Adipocyte (in vitro differentiated cells): ENCODE results near the gene UBE2K.
"Not testable (repeated sequence)": the region's sequence is repeated elsewhere in the genome, so short reads cannot be mapped to it uniquely, and the experiment has no call there.

Experiments
- DNase-seq: peaks from one replicate; pipeline ENCODE4 v3.0.0-alpha.2; 2015; ENCODE audit warnings: low read depth
- H3K27me3 ChIP-seq: replicated peaks from 2 replicates; pipeline ENCODE4 v1.7.0; 2013; ENCODE audit warnings: mild to moderate bottlenecking, low read length, moderate library complexity; ENCODE audit not compliant: control insufficient read depth, insufficient read depth
- H3K36me3 ChIP-seq: 2 replicates; pipeline ENCODE4 v1.7.0; 2013; ENCODE audit warnings: low read length, mild to moderate bottlenecking, moderate library complexity; ENCODE audit not compliant: control insufficient read depth, insufficient read depth, severe bottlenecking
- H3K4me1 ChIP-seq: 2 replicates; pipeline ENCODE4 v1.7.0; 2013; ENCODE audit warnings: mild to moderate bottlenecking, low read length, moderate library complexity; ENCODE audit not compliant: control insufficient read depth, insufficient read depth
- H3K4me3 ChIP-seq: 2 replicates; pipeline ENCODE4 v1.7.0; 2013; ENCODE audit warnings: mild to moderate bottlenecking, low read length, moderate library complexity
- H3K9ac ChIP-seq: 2 replicates; pipeline ENCODE4 v1.7.0; 2013; ENCODE audit warnings: mild to moderate bottlenecking, low read length, moderate library complexity
- H3K9me3 ChIP-seq: 2 replicates; pipeline ENCODE4 v1.7.0; 2013; ENCODE audit warnings: mild to moderate bottlenecking, low read length, moderate library complexity; ENCODE audit not compliant: control insufficient read depth

The UBE2K gene

GRCh38 chr4:39698424-39699009 lies 581 bp downstream of the UBE2K start:
- Histone ChIP-seq H3K27me3 (no peaks in the 10 kb centered on the region), H3K9ac (peak overlapping the region; percentile 100), H3K36me3 (peaks cover 12% of the 10 kb centered on the region), H3K4me3 (peak overlapping the region; percentile 99), H3K9me3 (no peaks in the 10 kb centered on the region), H3K4me1 (peaks cover 33% of the 10 kb centered on the region)
- DNase-seq, result peak; percentile 76

GRCh38 chr4:39699687-39700409 lies 1.9 kb downstream of the UBE2K start:
- DNase-seq, result peak; percentile 43
- Histone ChIP-seq H3K4me1 (peaks cover 33% of the 10 kb centered on the region), H3K9me3 (no peaks in the 10 kb centered on the region), H3K36me3 (peaks cover 18% of the 10 kb centered on the region), H3K4me3 (peak overlapping the region; percentile 99), H3K27me3 (no peaks in the 10 kb centered on the region), H3K9ac (peak overlapping the region; percentile 100)

GRCh38 chr4:39700554-39700953 lies 2.6 kb downstream of the UBE2K start:
- Histone ChIP-seq H3K9ac (peak overlapping the region; percentile 100), H3K4me3 (peak overlapping the region; percentile 99), H3K36me3 (peaks cover 18% of the 10 kb centered on the region), H3K27me3 (no peaks in the 10 kb centered on the region), H3K9me3 (no peaks in the 10 kb centered on the region), H3K4me1 (peaks cover 33% of the 10 kb centered on the region)
- DNase-seq, result no peak

- H3K27me3 ChIP-seq, result no peaks in the 10 kb centered on the region
- H3K4me1 ChIP-seq, result peaks cover 36% of the 10 kb centered on the region
- no peaks in the 10 kb centered on the region for H3K9me3 ChIP-seq
- no peak overlapping the region for H3K4me3 ChIP-seq
- DNase-seq, result no peak
- no peak overlapping the region for H3K9ac ChIP-seq
- peaks cover 18% of the 10 kb centered on the region for H3K36me3 ChIP-seq
Observed at GRCh38 chr4:39702716-39703115, 4.8 kb downstream of the UBE2K start.

GRCh38 chr4:39704789-39705188 lies 6.9 kb downstream of the UBE2K start:
- not testable (repeated sequence) for DNase-seq, H3K4me3 ChIP-seq, H3K27me3 ChIP-seq, H3K9ac ChIP-seq, H3K9me3 ChIP-seq
- peaks cover 18% of the 10 kb centered on the region for H3K36me3 ChIP-seq
- H3K4me1 ChIP-seq, result peaks cover 50% of the 10 kb centered on the region

- Histone ChIP-seq H3K27me3 (no peaks in the 10 kb centered on the region), H3K4me3 (no peak overlapping the region), H3K9ac (peak overlapping the region; percentile 29), H3K9me3 (no peaks in the 10 kb centered on the region), H3K36me3 (peaks cover 18% of the 10 kb centered on the region), H3K4me1 (peaks cover 36% of the 10 kb centered on the region)
- peak; percentile 69 for DNase-seq
Observed at GRCh38 chr4:39706334-39706733, 8.4 kb downstream of the UBE2K start.

GRCh38 chr4:39706741-39707511 lies 9.0 kb downstream of the UBE2K start:
- Histone ChIP-seq H3K4me1 (peaks cover 33% of the 10 kb centered on the region), H3K4me3 (no peak overlapping the region)

GRCh38 chr4:39710098-39710896 lies 12.4 kb downstream of the UBE2K start:
- Histone ChIP-seq H3K9ac (no peak overlapping the region), H3K36me3 (no peaks in the 10 kb centered on the region), H3K9me3 (no peaks in the 10 kb centered on the region), H3K4me1 (peaks cover 49% of the 10 kb centered on the region), H3K4me3 (no peak overlapping the region), H3K27me3 (no peaks in the 10 kb centered on the region)
- DNase-seq, result no peak

More at GRCh38 chr4:39706741-39707511, 9.0 kb downstream of the UBE2K start:
- Histone ChIP-seq H3K36me3 (peaks cover 18% of the 10 kb centered on the region), H3K9me3 (no peaks in the 10 kb centered on the region), H3K27me3 (no peaks in the 10 kb centered on the region), H3K9ac (peak overlapping the region; percentile 29)
- DNase-seq, result no peak

- H3K4me1 ChIP-seq, result peaks cover 34% of the 10 kb centered on the region
- H3K36me3 ChIP-seq, result peaks cover 1% of the 10 kb centered on the region
- no peaks in the 10 kb centered on the region for H3K9me3 ChIP-seq
- no peak for DNase-seq
- peak overlapping the region; percentile 58 for H3K9ac ChIP-seq
- no peaks in the 10 kb centered on the region for H3K27me3 ChIP-seq
- H3K4me3 ChIP-seq, result peak overlapping the region; percentile 62
Observed at GRCh38 chr4:39712819-39713607, 15.1 kb downstream of the UBE2K start.

- Histone ChIP-seq H3K4me3 (peak overlapping the region; percentile 62), H3K4me1 (peaks cover 27% of the 10 kb centered on the region), H3K9me3 (no peaks in the 10 kb centered on the region), H3K36me3 (peaks cover 4% of the 10 kb centered on the region), H3K9ac (peak overlapping the region; percentile 58), H3K27me3 (no peaks in the 10 kb centered on the region)
- peak; percentile 62 for DNase-seq
Observed at GRCh38 chr4:39713691-39714090, 15.8 kb downstream of the UBE2K start.
